ENCODE measurements around the gene MRPL20.
"Not testable (repeated sequence)": the region's sequence is repeated elsewhere in the genome, so short reads cannot be mapped to it uniquely, and the experiment has no call there.

MRPL20 gene

GRCh38 chr1:1430114-1430982 is 23.3 kb upstream of the MRPL20 start:
- no peak for DNase-seq (ENCODE audit: low read depth)
- no peak overlapping the region for H3K4me3 ChIP-seq (ENCODE audit: low read depth, low read length)
- no peak for TF ChIP-seq MYC (IDR thresholded peaks at IDR 0.05; ENCODE audit: low read depth, low read length)
- TF ChIP-seq POLR2A (IDR thresholded peaks at IDR 0.05; ENCODE audit: extremely low read depth, insufficient read length): no peak
- no peak for TF ChIP-seq MAX (IDR thresholded peaks at IDR 0.05; ENCODE audit: low read depth, low read length)
- no peak for TF ChIP-seq CTCF (IDR thresholded peaks at IDR 0.05; ENCODE audit: low read depth, low read length)

GRCh38 chr1:1429671-1430073 is 22.6 kb upstream of the MRPL20 start:
- no peak for DNase-seq (ENCODE audit: low read depth)
- no peak overlapping the region for H3K4me3 ChIP-seq (ENCODE audit: low read depth, low read length)
- no peak for TF ChIP-seq MAX (IDR thresholded peaks at IDR 0.05; ENCODE audit: low read depth, low read length)

GRCh38 chr1:1428967-1429366 is 21.9 kb upstream of the MRPL20 start:
- not testable (repeated sequence) for DNase-seq (ENCODE audit: low read depth); H3K4me3 ChIP-seq (ENCODE audit: low read depth, low read length)

- no peak for DNase-seq (ENCODE audit: low read depth)
- H3K4me3 ChIP-seq (ENCODE audit: low read depth, low read length): no peak overlapping the region
- TF ChIP-seq CTCF (IDR thresholded peaks at IDR 0.05; ENCODE audit: low read depth, low read length): no peak
- no peak for TF ChIP-seq MAX (IDR thresholded peaks at IDR 0.05; ENCODE audit: low read depth, low read length)
- no peak for TF ChIP-seq MYC (IDR thresholded peaks at IDR 0.05; ENCODE audit: low read depth, low read length)
- no peak for TF ChIP-seq POLR2A (IDR thresholded peaks at IDR 0.05; ENCODE audit: extremely low read depth, insufficient read length)
Observed at GRCh38 chr1:1428174-1428573, 21.1 kb upstream of the MRPL20 start.

- no peak overlapping the region for H3K4me3 ChIP-seq (ENCODE audit: low read depth, low read length)
- TF ChIP-seq POLR2A (IDR thresholded peaks at IDR 0.05; ENCODE audit: extremely low read depth, insufficient read length): no peak
- no peak for DNase-seq (ENCODE audit: low read depth)
Observed at GRCh38 chr1:1427820-1428148, 20.7 kb upstream of the MRPL20 start.

- no peak for DNase-seq (ENCODE audit: low read depth)
- TF ChIP-seq CTCF (IDR thresholded peaks at IDR 0.05; ENCODE audit: low read depth, low read length): no peak
- no peak for TF ChIP-seq MYC (IDR thresholded peaks at IDR 0.05; ENCODE audit: low read depth, low read length)
- no peak for TF ChIP-seq MAX (IDR thresholded peaks at IDR 0.05; ENCODE audit: low read depth, low read length)
- no peak for TF ChIP-seq POLR2A (IDR thresholded peaks at IDR 0.05; ENCODE audit: extremely low read depth, insufficient read length)
- H3K4me3 ChIP-seq (ENCODE audit: low read depth, low read length): no peak overlapping the region
Observed at GRCh38 chr1:1427106-1427819, 20.2 kb upstream of the MRPL20 start.

- TF ChIP-seq CTCF (IDR thresholded peaks at IDR 0.05; ENCODE audit: low read depth, low read length) (no peak), POLR2A (IDR thresholded peaks at IDR 0.05; ENCODE audit: extremely low read depth, insufficient read length) (no peak), MYC (IDR thresholded peaks at IDR 0.05; ENCODE audit: low read depth, low read length) (no peak), MAX (IDR thresholded peaks at IDR 0.05; ENCODE audit: low read depth, low read length) (no peak)
- no peak overlapping the region for H3K4me3 ChIP-seq (ENCODE audit: low read depth, low read length)
- no peak for DNase-seq (ENCODE audit: low read depth)
Observed at GRCh38 chr1:1426496-1427105, 19.5 kb upstream of the MRPL20 start.
